ENCODE measurements around the gene FIGN. TPM values are rescaled to one million over a fixed set of nuclear protein-coding genes. Genes with fewer than 3 reads are reported as not detected.

FIGN gene
- 10 to 100 TPM in 1 of 4 donors, 1 to 10 TPM in 3; 8.9 to 12.3 (median 10.0) TPM for polyA plus RNA-seq (ENCODE audit: insufficient read length in 4 of 4)

GRCh38 chr2:163735685-163736432 is at the start of gene FIGN:
FIGN (minus strand) TSS chr2:163736008; CDS start chr2:163734927, 1,081 bp downstream.
- DNase-seq (ENCODE audit: low read depth in 4 of 4, low spot score in 3 of 4), result peak; percentile 73 to 86 (median 77)

GRCh38 chr2:163785162-163785561 is 49.4 kb upstream of the FIGN start:
- no peak for DNase-seq (ENCODE audit: low read depth in 4 of 4, low spot score in 3 of 4)

- no peak for DNase-seq (ENCODE audit: low read depth in 4 of 4, low spot score in 3 of 4)
These were observed 44.3 kb upstream of the FIGN start for GRCh38 chr2:163779970-163780597.

- no peak for DNase-seq (ENCODE audit: low read depth in 4 of 4, low spot score in 3 of 4)
These were observed 42.4 kb upstream of the FIGN start for GRCh38 chr2:163778045-163778781.

- no peak for DNase-seq (ENCODE audit: low read depth in 4 of 4, low spot score in 3 of 4)
These were observed 39.5 kb upstream of the FIGN start for GRCh38 chr2:163775304-163775703.

- DNase-seq (ENCODE audit: low read depth in 4 of 4, low spot score in 3 of 4), result no peak
These were observed 39.1 kb upstream of the FIGN start for GRCh38 chr2:163774862-163775261.

- no peak for DNase-seq (ENCODE audit: low read depth in 4 of 4, low spot score in 3 of 4)
These were observed 37.5 kb upstream of the FIGN start for GRCh38 chr2:163773276-163773675.

GRCh38 chr2:163771596-163771995 is 35.8 kb upstream of the FIGN start:
- DNase-seq (ENCODE audit: low read depth in 4 of 4, low spot score in 3 of 4), result no peak

- no peak for DNase-seq (ENCODE audit: low read depth in 4 of 4, low spot score in 3 of 4)
These were observed 33.3 kb upstream of the FIGN start for GRCh38 chr2:163768881-163769695.

GRCh38 chr2:163767097-163767496 is 31.3 kb upstream of the FIGN start:
- DNase-seq (ENCODE audit: low read depth in 4 of 4, low spot score in 3 of 4), result no peak

- DNase-seq (ENCODE audit: low read depth in 4 of 4, low spot score in 3 of 4), result no peak
These were observed 28.8 kb upstream of the FIGN start for GRCh38 chr2:163764566-163764965.

GRCh38 chr2:163759013-163759412 is 23.2 kb upstream of the FIGN start:
- no peak for DNase-seq (ENCODE audit: low read depth in 4 of 4, low spot score in 3 of 4)

- no peak for DNase-seq (ENCODE audit: low read depth in 4 of 4, low spot score in 3 of 4)
These were observed 22.0 kb upstream of the FIGN start for GRCh38 chr2:163757814-163758213.

GRCh38 chr2:163756588-163756987 is 20.8 kb upstream of the FIGN start:
- DNase-seq (ENCODE audit: low read depth in 4 of 4, low spot score in 3 of 4), result no peak

- no peak for DNase-seq (ENCODE audit: low read depth in 4 of 4, low spot score in 3 of 4)
These were observed 19.6 kb upstream of the FIGN start for GRCh38 chr2:163755366-163755765.

GRCh38 chr2:163753726-163754125 is 17.9 kb upstream of the FIGN start:
- no peak for DNase-seq (ENCODE audit: low read depth in 4 of 4, low spot score in 3 of 4)

- no peak for DNase-seq (ENCODE audit: low read depth in 4 of 4, low spot score in 3 of 4)
These were observed 16.5 kb upstream of the FIGN start for GRCh38 chr2:163752267-163752666.

GRCh38 chr2:163751696-163752095 is 15.9 kb upstream of the FIGN start:
- DNase-seq (ENCODE audit: low read depth in 4 of 4, low spot score in 3 of 4), result no peak

GRCh38 chr2:163748420-163748819 is 12.6 kb upstream of the FIGN start:
- DNase-seq (ENCODE audit: low read depth in 4 of 4, low spot score in 3 of 4), result no peak

GRCh38 chr2:163741435-163741834 is 5.6 kb upstream of the FIGN start:
- DNase-seq (ENCODE audit: low read depth in 4 of 4, low spot score in 3 of 4), result no peak

GRCh38 chr2:163737563-163737962 is 1.8 kb upstream of the FIGN start:
- no peak for DNase-seq (ENCODE audit: low read depth in 4 of 4, low spot score in 3 of 4)

All from right renal pelvis (tissue), 4 donors.